GM12892 (cell line): ENCODE results near the gene HACD1. TPM values are rescaled to one million over a fixed set of nuclear protein-coding genes. Genes with fewer than 3 reads are reported as not detected.
A peak's percentile ranks its signal among the peaks of the same experiment; 100 is the strongest.

Experiments used
- DNase-seq: peaks from one replicate; pipeline ENCODE4 v3.0.0; 2011; ENCODE audit not compliant: insufficient read length
- FAIRE-seq: peaks from 2 replicates; lab custom pipeline; 2011; peaks lifted over from hg19 to GRCh38; lab: Jason Lieb, UNC
- POLR2A ChIP-seq: IDR thresholded peaks from 2 replicates; pipeline ENCODE4 v1.6.1; 2011; ENCODE audit warnings: low read depth, low read length, control low read depth
- POLR2AphosphoS5 ChIP-seq: IDR thresholded peaks from 2 replicates; pipeline ENCODE4 v1.6.1; 2011; ENCODE audit warnings: low read depth, low read length, control low read depth
- TAF1 ChIP-seq: IDR thresholded peaks from 2 replicates; pipeline ENCODE4 v1.6.1; 2011; ENCODE audit warnings: low read depth, mild to moderate bottlenecking, control low read depth, low read length, borderline replicate concordance
- polyA plus RNA-seq: library from polyadenylated mRNA; unstranded; fragments of >200 nt; gene quantifications from one replicate; pipeline ENCODE4 v1.2.1, GENCODE V29; 2012; ENCODE audit warnings: missing spikeins, inconsistent platforms; ENCODE audit not compliant: missing spikeins

Gene HACD1
- not detected for polyA plus RNA-seq

- DNase-seq (peak; percentile 37), FAIRE-seq (no peak)
- TF ChIP-seq POLR2A (no peak), TAF1 (no peak), POLR2AphosphoS5 (no peak)
These were observed at the start of gene HACD1 for GRCh38 chr10:17617031-17617911. TSS of gene HACD1 (minus strand) at chr10:17617374. CDS start at chr10:17617339, 35 bp downstream.

- DNase-seq, result no peak
- no peak for FAIRE-seq
- no peak for TF ChIP-seq POLR2AphosphoS5
- TF ChIP-seq POLR2A, result no peak
- TF ChIP-seq TAF1, result no peak
These were observed 48.6 kb upstream of the HACD1 start for GRCh38 chr10:17665747-17666146.

- no peak for TF ChIP-seq POLR2AphosphoS5
- no peak for FAIRE-seq
- DNase-seq, result no peak
These were observed 46.3 kb upstream of the HACD1 start for GRCh38 chr10:17663450-17663849.

GRCh38 chr10:17662193-17663138 lies 45.3 kb upstream of the HACD1 start:
- TF ChIP-seq POLR2AphosphoS5 (no peak), POLR2A (no peak), TAF1 (no peak)

GRCh38 chr10:17661510-17661909 lies 44.3 kb upstream of the HACD1 start:
- no peak for FAIRE-seq

More at GRCh38 chr10:17662193-17663138, 45.3 kb upstream of the HACD1 start:
- DNase-seq (no peak), FAIRE-seq (no peak)

GRCh38 chr10:17660921-17661320 lies 43.7 kb upstream of the HACD1 start:
- no peak for DNase-seq
- FAIRE-seq, result no peak
- TF ChIP-seq POLR2A, result no peak
- no peak for TF ChIP-seq POLR2AphosphoS5
- no peak for TF ChIP-seq TAF1

More at GRCh38 chr10:17661510-17661909, 44.3 kb upstream of the HACD1 start:
- DNase-seq, result no peak
- TF ChIP-seq TAF1, result no peak
- no peak for TF ChIP-seq POLR2A
- no peak for TF ChIP-seq POLR2AphosphoS5

- TF ChIP-seq POLR2AphosphoS5, result no peak
- TF ChIP-seq TAF1, result no peak
- no peak for TF ChIP-seq POLR2A
- DNase-seq (no peak), FAIRE-seq (no peak)
These were observed 42.2 kb upstream of the HACD1 start for GRCh38 chr10:17659365-17659764.

- DNase-seq, result no peak
- TF ChIP-seq TAF1 (no peak), POLR2A (no peak), POLR2AphosphoS5 (no peak)
- no peak for FAIRE-seq
These were observed 39.9 kb upstream of the HACD1 start for GRCh38 chr10:17657103-17657500.

GRCh38 chr10:17655567-17656146 lies 38.5 kb upstream of the HACD1 start:
- DNase-seq (no peak), FAIRE-seq (peak; percentile 88)

GRCh38 chr10:17655009-17655408 lies 37.8 kb upstream of the HACD1 start:
- DNase-seq (no peak), FAIRE-seq (no peak)
- TF ChIP-seq TAF1, result no peak
- TF ChIP-seq POLR2A, result no peak
- TF ChIP-seq POLR2AphosphoS5, result no peak

More at GRCh38 chr10:17655567-17656146, 38.5 kb upstream of the HACD1 start:
- TF ChIP-seq POLR2AphosphoS5 (no peak), POLR2A (no peak), TAF1 (no peak)

- no peak for TF ChIP-seq POLR2A
- TF ChIP-seq POLR2AphosphoS5, result no peak
- TF ChIP-seq TAF1, result no peak
- DNase-seq (no peak), FAIRE-seq (no peak)
These were observed 35.4 kb upstream of the HACD1 start for GRCh38 chr10:17652585-17652984.

GRCh38 chr10:17651896-17652295 lies 34.7 kb upstream of the HACD1 start:
- no peak for TF ChIP-seq POLR2A
- TF ChIP-seq TAF1, result no peak
- TF ChIP-seq POLR2AphosphoS5, result no peak
- FAIRE-seq (no peak), DNase-seq (no peak)
